Measurements from ENCODE around the gene TMA16. TPM values are rescaled to one million over a fixed set of nuclear protein-coding genes. Genes with fewer than 3 reads are reported as not detected.

The TMA16 gene
- total and polyA plus RNA-seq, 2 of the 8 experiments (the other 6 are each of a cell fraction or from before 2014, with no cell fraction given): 8.0 to 64.2 TPM

DNA sequence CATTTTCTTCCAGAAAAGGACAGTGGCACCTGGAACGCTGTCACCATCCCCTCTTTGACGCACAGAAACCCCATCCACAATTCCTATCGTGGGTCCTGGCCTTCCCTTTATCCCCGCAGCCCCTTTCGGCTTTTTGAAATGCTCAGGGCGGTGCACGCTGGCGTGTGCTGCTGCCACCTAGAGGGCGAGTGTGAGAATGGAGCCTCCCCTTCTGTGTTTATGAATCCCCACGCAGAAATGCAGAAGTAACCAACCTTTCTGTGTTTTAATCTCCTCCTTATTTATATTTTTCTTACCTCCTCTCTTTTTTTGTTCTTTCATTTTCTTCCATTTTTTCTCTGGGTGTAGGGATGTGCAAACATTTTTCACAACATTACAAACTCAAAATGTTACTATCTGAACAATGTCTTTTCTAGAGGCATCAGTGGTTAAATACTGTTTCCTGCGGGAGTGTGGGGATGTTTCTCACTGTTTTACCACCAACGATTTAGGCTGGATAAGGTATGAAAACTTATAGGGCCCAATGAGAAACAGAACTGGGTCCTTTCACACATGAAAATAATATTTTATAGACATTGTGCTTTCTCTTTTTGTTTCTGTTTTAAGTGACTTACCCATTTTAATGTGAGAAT lies 50.0 kb downstream of the TMA16 start (continued):
- TF ChIP-seq ASH2L (IDR thresholded peaks at IDR 0.05; ENCODE audit: low read length): no peak
- TF ChIP-seq ZNF274 (IDR thresholded peaks at IDR 0.05; ENCODE audit: borderline replicate concordance, extremely low read depth, low read length): no peak
- TF ChIP-seq MAX (IDR thresholded peaks at IDR 0.05): 0 out of 2 replicates have a peak, but pooled peaks have one; percentile 22
- TF ChIP-seq SP2 (IDR thresholded peaks at IDR 0.05; ENCODE audit: low read length): no peak
- TF ChIP-seq TBP (IDR thresholded peaks at IDR 0.05; ENCODE audit: low read depth, low read length): no peak
- no peak for TF ChIP-seq BCL11A (IDR thresholded peaks at IDR 0.05; ENCODE audit: low read depth in 2 of 2, low read length in 2 of 2)
- no peak for TF ChIP-seq KDM1A (IDR thresholded peaks at IDR 0.05; ENCODE audit: borderline replicate concordance, low read length)
- no peak for TF ChIP-seq SIX5 (IDR thresholded peaks at IDR 0.05; ENCODE audit: low read depth, low read length)
- TF ChIP-seq JUN (IDR thresholded peaks at IDR 0.05; ENCODE audit: low read depth, low read length): no peak
- TF ChIP-seq, protein P1, sequence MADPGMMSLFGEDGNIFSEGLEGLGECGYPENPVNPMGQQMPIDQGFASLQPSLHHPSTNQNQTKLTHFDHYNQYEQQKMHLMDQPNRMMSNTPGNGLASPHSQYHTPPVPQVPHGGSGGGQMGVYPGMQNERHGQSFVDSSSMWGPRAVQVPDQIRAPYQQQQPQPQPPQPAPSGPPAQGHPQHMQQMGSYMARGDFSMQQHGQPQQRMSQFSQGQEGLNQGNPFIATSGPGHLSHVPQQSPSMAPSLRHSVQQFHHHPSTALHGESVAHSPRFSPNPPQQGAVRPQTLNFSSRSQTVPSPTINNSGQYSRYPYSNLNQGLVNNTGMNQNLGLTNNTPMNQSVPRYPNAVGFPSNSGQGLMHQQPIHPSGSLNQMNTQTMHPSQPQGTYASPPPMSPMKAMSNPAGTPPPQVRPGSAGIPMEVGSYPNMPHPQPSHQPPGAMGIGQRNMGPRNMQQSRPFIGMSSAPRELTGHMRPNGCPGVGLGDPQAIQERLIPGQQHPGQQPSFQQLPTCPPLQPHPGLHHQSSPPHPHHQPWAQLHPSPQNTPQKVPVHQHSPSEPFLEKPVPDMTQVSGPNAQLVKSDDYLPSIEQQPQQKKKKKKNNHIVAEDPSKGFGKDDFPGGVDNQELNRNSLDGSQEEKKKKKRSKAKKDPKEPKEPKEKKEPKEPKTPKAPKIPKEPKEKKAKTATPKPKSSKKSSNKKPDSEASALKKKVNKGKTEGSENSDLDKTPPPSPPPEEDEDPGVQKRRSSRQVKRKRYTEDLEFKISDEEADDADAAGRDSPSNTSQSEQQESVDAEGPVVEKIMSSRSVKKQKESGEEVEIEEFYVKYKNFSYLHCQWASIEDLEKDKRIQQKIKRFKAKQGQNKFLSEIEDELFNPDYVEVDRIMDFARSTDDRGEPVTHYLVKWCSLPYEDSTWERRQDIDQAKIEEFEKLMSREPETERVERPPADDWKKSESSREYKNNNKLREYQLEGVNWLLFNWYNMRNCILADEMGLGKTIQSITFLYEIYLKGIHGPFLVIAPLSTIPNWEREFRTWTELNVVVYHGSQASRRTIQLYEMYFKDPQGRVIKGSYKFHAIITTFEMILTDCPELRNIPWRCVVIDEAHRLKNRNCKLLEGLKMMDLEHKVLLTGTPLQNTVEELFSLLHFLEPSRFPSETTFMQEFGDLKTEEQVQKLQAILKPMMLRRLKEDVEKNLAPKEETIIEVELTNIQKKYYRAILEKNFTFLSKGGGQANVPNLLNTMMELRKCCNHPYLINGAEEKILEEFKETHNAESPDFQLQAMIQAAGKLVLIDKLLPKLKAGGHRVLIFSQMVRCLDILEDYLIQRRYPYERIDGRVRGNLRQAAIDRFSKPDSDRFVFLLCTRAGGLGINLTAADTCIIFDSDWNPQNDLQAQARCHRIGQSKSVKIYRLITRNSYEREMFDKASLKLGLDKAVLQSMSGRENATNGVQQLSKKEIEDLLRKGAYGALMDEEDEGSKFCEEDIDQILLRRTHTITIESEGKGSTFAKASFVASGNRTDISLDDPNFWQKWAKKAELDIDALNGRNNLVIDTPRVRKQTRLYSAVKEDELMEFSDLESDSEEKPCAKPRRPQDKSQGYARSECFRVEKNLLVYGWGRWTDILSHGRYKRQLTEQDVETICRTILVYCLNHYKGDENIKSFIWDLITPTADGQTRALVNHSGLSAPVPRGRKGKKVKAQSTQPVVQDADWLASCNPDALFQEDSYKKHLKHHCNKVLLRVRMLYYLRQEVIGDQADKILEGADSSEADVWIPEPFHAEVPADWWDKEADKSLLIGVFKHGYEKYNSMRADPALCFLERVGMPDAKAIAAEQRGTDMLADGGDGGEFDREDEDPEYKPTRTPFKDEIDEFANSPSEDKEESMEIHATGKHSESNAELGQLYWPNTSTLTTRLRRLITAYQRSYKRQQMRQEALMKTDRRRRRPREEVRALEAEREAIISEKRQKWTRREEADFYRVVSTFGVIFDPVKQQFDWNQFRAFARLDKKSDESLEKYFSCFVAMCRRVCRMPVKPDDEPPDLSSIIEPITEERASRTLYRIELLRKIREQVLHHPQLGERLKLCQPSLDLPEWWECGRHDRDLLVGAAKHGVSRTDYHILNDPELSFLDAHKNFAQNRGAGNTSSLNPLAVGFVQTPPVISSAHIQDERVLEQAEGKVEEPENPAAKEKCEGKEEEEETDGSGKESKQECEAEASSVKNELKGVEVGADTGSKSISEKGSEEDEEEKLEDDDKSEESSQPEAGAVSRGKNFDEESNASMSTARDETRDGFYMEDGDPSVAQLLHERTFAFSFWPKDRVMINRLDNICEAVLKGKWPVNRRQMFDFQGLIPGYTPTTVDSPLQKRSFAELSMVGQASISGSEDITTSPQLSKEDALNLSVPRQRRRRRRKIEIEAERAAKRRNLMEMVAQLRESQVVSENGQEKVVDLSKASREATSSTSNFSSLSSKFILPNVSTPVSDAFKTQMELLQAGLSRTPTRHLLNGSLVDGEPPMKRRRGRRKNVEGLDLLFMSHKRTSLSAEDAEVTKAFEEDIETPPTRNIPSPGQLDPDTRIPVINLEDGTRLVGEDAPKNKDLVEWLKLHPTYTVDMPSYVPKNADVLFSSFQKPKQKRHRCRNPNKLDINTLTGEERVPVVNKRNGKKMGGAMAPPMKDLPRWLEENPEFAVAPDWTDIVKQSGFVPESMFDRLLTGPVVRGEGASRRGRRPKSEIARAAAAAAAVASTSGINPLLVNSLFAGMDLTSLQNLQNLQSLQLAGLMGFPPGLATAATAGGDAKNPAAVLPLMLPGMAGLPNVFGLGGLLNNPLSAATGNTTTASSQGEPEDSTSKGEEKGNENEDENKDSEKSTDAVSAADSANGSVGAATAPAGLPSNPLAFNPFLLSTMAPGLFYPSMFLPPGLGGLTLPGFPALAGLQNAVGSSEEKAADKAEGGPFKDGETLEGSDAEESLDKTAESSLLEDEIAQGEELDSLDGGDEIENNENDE (IDR thresholded peaks at IDR 0.05; ENCODE audit: insufficient replicate concordance, low read length): no peak
- TF ChIP-seq RFX5 (IDR thresholded peaks at IDR 0.05; ENCODE audit: borderline replicate concordance, low read depth, low read length): no peak
- TF ChIP-seq CBX5 (IDR thresholded peaks at IDR 0.05; ENCODE audit: low read depth, low read length): no peak
